OCI-M2 (cell line): ENCODE measurements around the gene ARF1.

Experiments
- DNase-seq: peaks from one replicate; lab custom pipeline; 2025; ENCODE audit not compliant: unreplicated experiment; lab: John Stamatoyannopoulos, UW

The ARF1 gene

GRCh38 chr1:228145463-228146416, 63.2 kb downstream of the ARF1 start:
- no peak for DNase-seq

- DNase-seq: no peak
Observed at GRCh38 chr1:228146417-228147150, 64.1 kb downstream of the ARF1 start.

- DNase-seq: no peak
Observed at GRCh38 chr1:228147151-228147693, 64.7 kb downstream of the ARF1 start.

GRCh38 chr1:228147768-228148167, 65.3 kb downstream of the ARF1 start:
- no peak for DNase-seq

GRCh38 chr1:228148196-228148861, 65.8 kb downstream of the ARF1 start:
- DNase-seq: no peak
